H1 (cell line): Measurements from ENCODE around the gene RCAN2. TPM values are rescaled to one million over a fixed set of nuclear protein-coding genes. Genes with fewer than 3 reads are reported as not detected.

Experiments
- FOSL1 ChIP-seq: IDR thresholded peaks from 2 replicates; pipeline ENCODE4 v1.6.1; 2011; ENCODE audit warnings: mild to moderate bottlenecking, low read depth, low read length, moderate library complexity; ENCODE audit not compliant: insufficient read depth
- SIN3A ChIP-seq, 2 experiments: IDR thresholded peaks in 1 of 2; conservative IDR thresholded peaks in 1 of 2; 2 replicates each; pipeline ENCODE4 v1.6.1; 2011 to 2012; ENCODE audit warnings: low read length in 2 of 2, improper control_type of control experiment in 1 of 2, low read depth in 1 of 2, mild to moderate bottlenecking in 1 of 2
- TAF7 ChIP-seq: optimal IDR thresholded peaks from 2 replicates; pipeline ENCODE3; 2011; ENCODE audit warnings: low read depth, mild to moderate bottlenecking, inconsistent platforms, low read length, moderate library complexity, borderline replicate concordance
- TBP ChIP-seq: IDR thresholded peaks from 2 replicates; pipeline ENCODE4 v1.6.1; 2011; ENCODE audit warnings: low read depth, low read length, improper control_type of control experiment
- polyA plus RNA-seq, 7 experiments: library from polyadenylated mRNA; depleted of rRNA in 3 of 7; stranded (reverse) in 5 of 7; unstranded in 2 of 7; fragments of >200 nt in 5 of 7; fragments of 200-250 nt in 2 of 7; gene quantifications; 1 replicate in 5 of 7; 2 replicates in 1 of 7; 4 replicates in 1 of 7; pipeline versions ENCODE4 v1.2.1 to v1.2.3, GENCODE V29; 2011 to 2013; ENCODE audit warnings: missing spikeins in 2 of 7, mixed read lengths in 2 of 7
- total RNA-seq: library from RNA; stranded (reverse); fragmentation: NEBNext Ultra II Directional; extraction: Animal tissue kit (Norgen Biotek cat#: 25700); gene quantifications from 2 replicates; pipeline ENCODE4 v1.2.1, GENCODE V29; 2021
- TF ChIP-seq, protein P1 (sequence below), 3 experiments: IDR thresholded peaks; 1 replicate in 2 of 3; 2 replicates in 1 of 3; pipeline versions ENCODE4 v1.5.1 to v1.6.1; 2011; ENCODE audit warnings: low read length in 3 of 3, mild to moderate bottlenecking in 3 of 3, inconsistent platforms in 2 of 3, low read depth in 1 of 3, moderate library complexity in 1 of 3; ENCODE audit not compliant: insufficient read depth in 1 of 3; ENCODE audit errors: control extremely low read depth in 1 of 3

The RCAN2 gene
- total and polyA plus RNA-seq, 2 of the 8 experiments (the other 6 are each of a cell fraction or from before 2014, with no cell fraction given) = 5.0 to 8.5 TPM

DNA sequence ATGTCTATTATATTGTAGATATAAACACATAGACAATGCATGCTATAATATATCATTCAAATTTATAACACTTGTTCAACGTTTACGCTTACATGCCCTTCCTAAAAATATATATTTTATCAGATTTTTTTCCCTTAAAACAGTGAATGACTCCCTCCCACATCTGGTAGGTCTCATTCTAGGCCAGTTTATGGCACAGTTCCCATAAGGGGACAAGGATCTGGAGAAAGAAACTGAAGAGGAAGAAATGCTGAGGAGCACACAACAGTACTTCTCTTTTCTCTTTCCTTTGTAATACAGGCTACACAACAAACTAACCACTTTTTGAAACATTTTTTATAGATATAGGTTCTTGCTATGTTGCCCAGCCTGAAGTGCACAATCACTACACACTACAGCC, 48.6 kb upstream of the RCAN2 start (continued):
- no peak for TF ChIP-seq TAF7
- no peak for TF ChIP-seq FOSL1
- TF ChIP-seq, protein P1, sequence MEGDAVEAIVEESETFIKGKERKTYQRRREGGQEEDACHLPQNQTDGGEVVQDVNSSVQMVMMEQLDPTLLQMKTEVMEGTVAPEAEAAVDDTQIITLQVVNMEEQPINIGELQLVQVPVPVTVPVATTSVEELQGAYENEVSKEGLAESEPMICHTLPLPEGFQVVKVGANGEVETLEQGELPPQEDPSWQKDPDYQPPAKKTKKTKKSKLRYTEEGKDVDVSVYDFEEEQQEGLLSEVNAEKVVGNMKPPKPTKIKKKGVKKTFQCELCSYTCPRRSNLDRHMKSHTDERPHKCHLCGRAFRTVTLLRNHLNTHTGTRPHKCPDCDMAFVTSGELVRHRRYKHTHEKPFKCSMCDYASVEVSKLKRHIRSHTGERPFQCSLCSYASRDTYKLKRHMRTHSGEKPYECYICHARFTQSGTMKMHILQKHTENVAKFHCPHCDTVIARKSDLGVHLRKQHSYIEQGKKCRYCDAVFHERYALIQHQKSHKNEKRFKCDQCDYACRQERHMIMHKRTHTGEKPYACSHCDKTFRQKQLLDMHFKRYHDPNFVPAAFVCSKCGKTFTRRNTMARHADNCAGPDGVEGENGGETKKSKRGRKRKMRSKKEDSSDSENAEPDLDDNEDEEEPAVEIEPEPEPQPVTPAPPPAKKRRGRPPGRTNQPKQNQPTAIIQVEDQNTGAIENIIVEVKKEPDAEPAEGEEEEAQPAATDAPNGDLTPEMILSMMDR (IDR thresholded peaks at IDR 0.05; ENCODE audit: control extremely low read depth in 1 of 3, insufficient read depth in 1 of 3, low read depth in 1 of 3, low read length in 3 of 3) = no peak
- no peak for TF ChIP-seq TBP
- TF ChIP-seq SIN3A (conservative IDR thresholded peaks at IDR 0.05 in 1 of 2, IDR thresholded peaks at IDR 0.05 in 1 of 2; ENCODE audit: low read depth in 1 of 2, low read length in 2 of 2) = no peak
